K562 (cell line): ENCODE data around the gene F12. TPM values are rescaled to one million over a fixed set of nuclear protein-coding genes. Genes with fewer than 3 reads are reported as not detected.
A peak's percentile ranks its signal among the peaks of the same experiment; 100 is the strongest.

Source experiments
- EHMT2 ChIP-seq: fragments of 450-650 bp; IDR thresholded peaks from 2 replicates; pipeline ENCODE4 v1.6.1; 2018; ENCODE audit warnings: antibody characterized with exemption
- HDAC1 ChIP-seq, 2 experiments: fragments of 450-650 bp; IDR thresholded peaks; 2 replicates each; pipeline ENCODE4 v1.6.1; 2016 to 2017; ENCODE audit warnings: inconsistent platforms in 1 of 2, mild to moderate bottlenecking in 1 of 2, moderate library complexity in 1 of 2
- HMG20A ChIP-seq: fragments of 450-650 bp; formaldehyde crosslinking; conservative IDR thresholded peaks from 2 replicates; pipeline ENCODE4 v1.4.0; 2020; ENCODE audit warnings: mild to moderate bottlenecking, mixed read lengths
- JUND ChIP-seq, 2 experiments: IDR thresholded peaks; 2 replicates in 1 of 2; 3 replicates in 1 of 2; pipeline ENCODE4 v1.6.1; 2011; ENCODE audit warnings: borderline replicate concordance in 2 of 2, low read depth in 2 of 2, low read length in 2 of 2, improper control_type of control experiment in 1 of 2, missing biosample characterization in 1 of 2, missing genetic modification characterization in 1 of 2, missing genetic modification reagents in 1 of 2
- MCM5 ChIP-seq: fragments of 450-650 bp; IDR thresholded peaks from 2 replicates; pipeline ENCODE4 v1.6.1; 2016; ENCODE audit warnings: low read depth
- MTA2 ChIP-seq: fragments of 450-650 bp; IDR thresholded peaks from 2 replicates; pipeline ENCODE4 v1.6.1; 2016; ENCODE audit warnings: low read depth
- NCOA1 ChIP-seq: fragments of 450-650 bp; IDR thresholded peaks from 2 replicates; pipeline ENCODE4 v1.6.1; 2016; ENCODE audit warnings: low read depth
- POU5F1 ChIP-seq: fragments of 150-350 bp; IDR thresholded peaks from 2 replicates; pipeline ENCODE4 v1.6.1; 2014; ENCODE audit warnings: borderline replicate concordance, low read length, low read depth, mild to moderate bottlenecking; ENCODE audit not compliant: partially characterized antibody
- ZNF316 ChIP-seq: fragments of 450-650 bp; IDR thresholded peaks from 2 replicates; pipeline ENCODE4 v1.6.1; 2016
- ZNF668 ChIP-seq: fragments of 250-450 bp; sonication (Bioruptor Pico); IDR thresholded peaks from 2 replicates; pipeline ENCODE4 v1.8.0; 2022; ENCODE audit warnings: mild to moderate bottlenecking, inconsistent platforms
- polyA plus RNA-seq, 8 experiments: library from polyadenylated mRNA; depleted of rRNA in 4 of 8; stranded (reverse) in 5 of 8; unstranded in 3 of 8; fragments of >200 nt; fragmentation: Nextera tagmentation in 2 of 8; fragmentation: Illumina TruSeq in 1 of 8; extraction: Ambion mirVana in 2 of 8; extraction: Trizol in 1 of 8; gene quantifications; 2 replicates each; pipeline versions ENCODE4 v1.2.1 to v1.2.3, GENCODE V29; 2011 to 2014; ENCODE audit warnings: inconsistent platforms in 1 of 8, missing spikeins in 1 of 8
- total RNA-seq, 7 experiments: library from RNA; depleted of rRNA in 6 of 7; stranded (reverse); fragments of >200 nt in 6 of 7; fragmentation: Illumina TruSeq in 2 of 7; extraction: Trizol in 2 of 7; gene quantifications; 2 replicates each; pipeline versions ENCODE4 v1.2.1 to v1.2.3, GENCODE V29; 2011 to 2021; ENCODE audit warnings: low replicate concordance in 1 of 7
- TF ChIP-seq, protein P1 (sequence below): fragments of 250-450 bp; sonication (Bioruptor Pico); IDR thresholded peaks from 2 replicates; pipeline ENCODE4 v1.8.0; 2022; ENCODE audit warnings: inconsistent platforms, mild to moderate bottlenecking, moderate library complexity, borderline replicate concordance
- TF ChIP-seq, protein P2 (sequence below): fragments of 450-650 bp; formaldehyde crosslinking; IDR thresholded peaks from 2 replicates; pipeline ENCODE4 v1.4.0; 2020; ENCODE audit warnings: mild to moderate bottlenecking, moderate library complexity
- TF ChIP-seq, protein P3 (sequence below), 2 experiments: fragments of 450-650 bp; IDR thresholded peaks; 2 replicates each; pipeline ENCODE4 v1.6.1; 2016; ENCODE audit warnings: mild to moderate bottlenecking in 2 of 2, borderline replicate concordance in 1 of 2, low read depth in 1 of 2, moderate library complexity in 1 of 2
- TF ChIP-seq, protein P4 (sequence below): conservative IDR thresholded peaks from 2 replicates; pipeline ENCODE4 v1.6.1; 2011; ENCODE audit warnings: low read depth, mild to moderate bottlenecking, low read length; ENCODE audit not compliant: control insufficient read depth

Gene F12
- total and polyA plus RNA-seq, 9 of the 15 experiments (the other 6 are each of a cell fraction or from before 2014, with no cell fraction given) = 0.59 to 18.3 (median 3.6) TPM

DNA sequence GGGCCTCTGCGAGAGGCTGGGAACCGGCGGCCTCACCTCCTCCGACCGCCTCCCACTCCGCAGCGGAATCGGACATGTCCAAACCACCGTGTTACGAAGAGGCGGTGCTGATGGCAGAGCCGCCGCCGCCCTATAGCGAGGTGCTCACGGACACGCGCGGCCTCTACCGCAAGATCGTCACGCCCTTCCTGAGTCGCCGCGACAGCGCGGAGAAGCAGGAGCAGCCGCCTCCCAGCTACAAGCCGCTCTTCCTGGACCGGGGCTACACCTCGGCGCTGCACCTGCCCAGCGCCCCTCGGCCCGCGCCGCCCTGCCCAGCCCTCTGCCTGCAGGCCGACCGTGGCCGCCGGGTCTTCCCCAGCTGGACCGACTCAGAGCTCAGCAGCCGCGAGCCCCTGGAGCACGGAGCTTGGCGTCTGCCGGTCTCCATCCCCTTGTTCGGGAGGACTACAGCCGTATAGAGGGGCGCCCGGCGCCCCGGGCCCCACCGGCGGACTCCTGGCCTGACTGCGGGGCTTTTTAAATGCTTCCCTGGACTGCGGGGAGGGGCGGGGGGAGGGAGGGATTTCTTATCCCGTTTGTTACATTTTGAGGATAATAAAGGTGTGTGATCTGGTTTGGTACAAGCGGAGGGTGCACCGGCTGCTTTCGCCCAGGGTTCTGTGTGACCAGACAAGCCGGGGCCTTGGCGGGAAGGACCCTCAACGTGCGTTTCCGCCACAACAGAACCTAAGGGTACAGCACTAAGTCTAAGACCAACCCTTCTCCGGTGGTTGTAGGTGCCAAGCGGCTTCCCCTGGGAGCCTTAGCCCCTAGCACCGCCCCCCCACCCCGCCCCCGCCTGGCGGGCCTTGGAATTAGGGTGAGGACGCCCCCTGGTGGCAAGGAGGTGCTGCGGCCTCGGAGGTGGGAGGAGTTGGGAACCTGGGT is 46.6 kb upstream of the F12 start (continued):
- no peak for TF ChIP-seq MTA2
- no peak for TF ChIP-seq ZNF316
- TF ChIP-seq, protein P1, sequence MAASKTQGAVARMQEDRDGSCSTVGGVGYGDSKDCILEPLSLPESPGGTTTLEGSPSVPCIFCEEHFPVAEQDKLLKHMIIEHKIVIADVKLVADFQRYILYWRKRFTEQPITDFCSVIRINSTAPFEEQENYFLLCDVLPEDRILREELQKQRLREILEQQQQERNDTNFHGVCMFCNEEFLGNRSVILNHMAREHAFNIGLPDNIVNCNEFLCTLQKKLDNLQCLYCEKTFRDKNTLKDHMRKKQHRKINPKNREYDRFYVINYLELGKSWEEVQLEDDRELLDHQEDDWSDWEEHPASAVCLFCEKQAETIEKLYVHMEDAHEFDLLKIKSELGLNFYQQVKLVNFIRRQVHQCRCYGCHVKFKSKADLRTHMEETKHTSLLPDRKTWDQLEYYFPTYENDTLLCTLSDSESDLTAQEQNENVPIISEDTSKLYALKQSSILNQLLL = no peak
- TF ChIP-seq, protein P2, sequence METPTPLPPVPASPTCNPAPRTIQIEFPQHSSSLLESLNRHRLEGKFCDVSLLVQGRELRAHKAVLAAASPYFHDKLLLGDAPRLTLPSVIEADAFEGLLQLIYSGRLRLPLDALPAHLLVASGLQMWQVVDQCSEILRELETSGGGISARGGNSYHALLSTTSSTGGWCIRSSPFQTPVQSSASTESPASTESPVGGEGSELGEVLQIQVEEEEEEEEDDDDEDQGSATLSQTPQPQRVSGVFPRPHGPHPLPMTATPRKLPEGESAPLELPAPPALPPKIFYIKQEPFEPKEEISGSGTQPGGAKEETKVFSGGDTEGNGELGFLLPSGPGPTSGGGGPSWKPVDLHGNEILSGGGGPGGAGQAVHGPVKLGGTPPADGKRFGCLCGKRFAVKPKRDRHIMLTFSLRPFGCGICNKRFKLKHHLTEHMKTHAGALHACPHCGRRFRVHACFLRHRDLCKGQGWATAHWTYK (CRISPR knock-in tag) = no peak
- no peak for TF ChIP-seq MCM5
- TF ChIP-seq ZNF668 (CRISPR knock-in tag) = no peak
- TF ChIP-seq JUND (IDR thresholded peaks at IDR 0.05; ENCODE audit: borderline replicate concordance, low read depth, low read length) = peak; percentile 11; the same call in 1 of the 2 replicates
- TF ChIP-seq JUND (tag; IDR thresholded peaks at IDR 0.05; ENCODE audit: borderline replicate concordance, low read depth, low read length) = 0 out of 3 replicates have a peak, but pooled peaks have one; percentile 1
- TF ChIP-seq, protein P3, sequence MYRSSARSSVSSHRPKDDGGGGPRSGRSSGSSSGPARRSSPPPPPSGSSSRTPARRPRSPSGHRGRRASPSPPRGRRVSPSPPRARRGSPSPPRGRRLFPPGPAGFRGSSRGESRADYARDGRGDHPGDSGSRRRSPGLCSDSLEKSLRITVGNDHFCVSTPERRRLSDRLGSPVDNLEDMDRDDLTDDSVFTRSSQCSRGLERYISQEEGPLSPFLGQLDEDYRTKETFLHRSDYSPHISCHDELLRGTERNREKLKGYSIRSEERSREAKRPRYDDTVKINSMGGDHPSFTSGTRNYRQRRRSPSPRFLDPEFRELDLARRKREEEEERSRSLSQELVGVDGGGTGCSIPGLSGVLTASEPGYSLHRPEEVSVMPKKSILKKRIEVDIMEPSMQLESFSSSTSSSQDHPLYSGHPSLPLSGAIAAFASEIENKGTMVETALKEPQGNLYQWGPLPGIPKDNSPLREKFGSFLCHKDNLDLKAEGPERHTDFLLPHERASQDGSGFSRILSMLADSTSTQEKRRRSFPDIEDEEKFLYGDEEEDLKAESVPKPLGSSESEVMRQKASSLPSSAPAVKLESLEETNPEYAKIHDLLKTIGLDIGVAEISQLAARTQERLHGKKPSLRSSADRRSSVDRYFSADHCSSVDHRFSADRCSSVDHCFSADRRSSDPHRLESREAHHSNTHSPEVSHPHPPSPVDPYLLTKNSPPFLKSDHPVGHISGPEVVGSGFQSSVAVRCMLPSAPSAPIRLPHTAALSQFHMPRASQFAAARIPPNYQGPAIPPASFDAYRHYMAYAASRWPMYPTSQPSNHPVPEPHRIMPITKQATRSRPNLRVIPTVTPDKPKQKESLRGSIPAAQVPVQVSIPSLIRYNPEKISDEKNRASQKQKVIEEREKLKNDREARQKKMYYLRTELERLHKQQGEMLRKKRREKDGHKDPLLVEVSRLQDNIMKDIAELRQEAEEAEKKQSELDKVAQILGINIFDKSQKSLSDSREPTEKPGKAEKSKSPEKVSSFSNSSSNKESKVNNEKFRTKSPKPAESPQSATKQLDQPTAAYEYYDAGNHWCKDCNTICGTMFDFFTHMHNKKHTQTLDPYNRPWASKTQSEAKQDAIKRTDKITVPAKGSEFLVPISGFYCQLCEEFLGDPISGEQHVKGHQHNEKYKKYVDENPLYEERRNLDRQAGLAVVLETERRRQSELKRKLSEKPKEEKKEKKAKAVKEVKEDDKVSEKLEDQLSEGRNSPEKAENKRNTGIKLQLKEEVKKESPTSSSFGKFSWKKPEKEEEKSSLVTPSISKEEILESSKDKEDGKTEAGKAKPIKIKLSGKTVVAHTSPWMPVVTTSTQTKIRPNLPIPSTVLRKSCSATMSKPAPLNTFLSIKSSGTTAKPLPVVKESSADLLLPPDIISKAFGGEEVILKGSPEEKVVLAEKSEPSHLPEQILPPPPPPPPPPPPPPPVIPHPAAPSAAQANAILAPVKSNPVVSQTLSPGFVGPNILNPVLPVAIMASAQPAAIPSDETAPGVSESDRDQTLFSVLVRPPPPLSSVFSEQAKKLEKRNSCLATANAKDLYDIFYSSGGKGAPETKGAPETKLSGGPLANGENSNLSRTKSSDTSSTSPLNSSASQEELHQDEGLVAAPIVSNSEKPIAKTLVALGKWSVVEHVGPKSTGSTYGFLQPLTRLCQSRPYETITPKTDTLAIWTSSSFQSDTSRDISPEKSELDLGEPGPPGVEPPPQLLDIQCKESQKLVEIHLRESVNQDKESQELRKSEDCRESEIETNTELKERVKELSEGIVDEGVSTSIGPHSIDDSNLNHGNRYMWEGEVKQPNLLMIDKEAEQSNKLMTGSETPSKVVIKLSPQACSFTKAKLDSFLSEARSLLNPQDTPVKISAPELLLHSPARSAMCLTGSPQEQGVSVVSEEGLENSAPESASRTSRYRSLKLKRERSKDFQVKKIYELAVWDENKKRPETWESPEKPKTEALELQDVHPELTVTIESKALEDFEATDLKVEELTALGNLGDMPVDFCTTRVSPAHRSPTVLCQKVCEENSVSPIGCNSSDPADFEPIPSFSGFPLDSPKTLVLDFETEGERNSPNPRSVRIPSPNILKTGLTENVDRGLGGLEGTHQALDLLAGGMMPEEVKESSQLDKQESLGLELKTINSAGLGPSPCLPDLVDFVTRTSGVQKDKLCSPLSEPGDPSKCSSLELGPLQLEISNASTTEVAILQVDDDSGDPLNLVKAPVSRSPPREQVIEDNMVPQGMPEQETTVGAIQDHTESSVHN (IDR thresholded peaks at IDR 0.05; ENCODE audit: borderline replicate concordance in 1 of 2, low read depth in 1 of 2) = no peak
- TF ChIP-seq, protein P4, sequence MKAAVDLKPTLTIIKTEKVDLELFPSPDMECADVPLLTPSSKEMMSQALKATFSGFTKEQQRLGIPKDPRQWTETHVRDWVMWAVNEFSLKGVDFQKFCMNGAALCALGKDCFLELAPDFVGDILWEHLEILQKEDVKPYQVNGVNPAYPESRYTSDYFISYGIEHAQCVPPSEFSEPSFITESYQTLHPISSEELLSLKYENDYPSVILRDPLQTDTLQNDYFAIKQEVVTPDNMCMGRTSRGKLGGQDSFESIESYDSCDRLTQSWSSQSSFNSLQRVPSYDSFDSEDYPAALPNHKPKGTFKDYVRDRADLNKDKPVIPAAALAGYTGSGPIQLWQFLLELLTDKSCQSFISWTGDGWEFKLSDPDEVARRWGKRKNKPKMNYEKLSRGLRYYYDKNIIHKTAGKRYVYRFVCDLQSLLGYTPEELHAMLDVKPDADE = no peak; the same call in 1 of the 2 replicates
- TF ChIP-seq NCOA1 = no peak
- TF ChIP-seq HDAC1 (IDR thresholded peaks at IDR 0.05) = peak in 1 of 2 experiments; percentile 20; a peak in 1 of 4 replicates
- TF ChIP-seq EHMT2 = no peak
- TF ChIP-seq POU5F1 = no peak
- no peak for TF ChIP-seq HMG20A
